PFSK-1 (cell line): ENCODE results near the gene INPP5A.

Experiments used
- FOXP2 ChIP-seq: optimal IDR thresholded peaks from 2 replicates; pipeline ENCODE3; 2011; ENCODE audit warnings: borderline replicate concordance, control low read depth, inconsistent platforms; ENCODE audit not compliant: insufficient read depth; ENCODE audit errors: extremely low read length, extremely low read depth
- POLR2AphosphoS5 ChIP-seq: IDR thresholded peaks from 2 replicates; pipeline ENCODE4 v1.6.1; 2012; ENCODE audit warnings: low read depth, mild to moderate bottlenecking, control low read depth, low read length, moderate library complexity
- SIN3A ChIP-seq: IDR thresholded peaks from 2 replicates; pipeline ENCODE4 v1.6.1; 2012; ENCODE audit warnings: mild to moderate bottlenecking, low read length, moderate library complexity, borderline replicate concordance; ENCODE audit not compliant: insufficient read depth
- TAF1 ChIP-seq: IDR thresholded peaks from 2 replicates; pipeline ENCODE4 v1.6.1; 2012; ENCODE audit warnings: low read length, control low read depth, borderline replicate concordance; ENCODE audit not compliant: insufficient read depth
- TF ChIP-seq, protein P1 (sequence below), 2 experiments: IDR thresholded peaks; 2 replicates each; pipeline versions ENCODE4 v1.6.1 to v1.8.0; 2011 to 2012; ENCODE audit warnings: low read depth in 2 of 2, low read length in 2 of 2, control low read depth in 1 of 2, inconsistent platforms in 1 of 2, mild to moderate bottlenecking in 1 of 2, moderate library complexity in 1 of 2; ENCODE audit not compliant: insufficient read depth in 1 of 2

Gene INPP5A

DNA sequence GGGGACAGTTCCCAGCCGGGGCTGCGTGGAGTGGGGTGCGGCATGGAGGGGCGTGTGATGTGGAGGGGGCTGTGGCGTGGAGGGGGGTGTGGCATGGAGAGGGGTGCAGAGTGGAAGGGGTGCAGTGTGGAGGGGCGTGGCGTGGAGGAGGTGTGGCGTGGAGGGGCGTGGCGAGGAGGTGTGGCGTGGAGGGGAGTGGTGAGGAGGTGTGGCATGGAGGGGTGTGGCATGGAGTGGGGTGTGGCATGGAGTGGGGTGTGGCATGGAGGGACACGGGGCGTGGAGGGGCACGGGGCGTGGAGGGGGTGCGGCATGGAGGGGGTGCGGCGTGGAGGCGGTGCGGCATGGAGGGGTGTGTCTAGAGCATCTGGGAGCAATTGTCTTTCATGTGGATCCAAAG, 214.8 kb downstream of the INPP5A start:
- TF ChIP-seq SIN3A = no peak

DNA sequence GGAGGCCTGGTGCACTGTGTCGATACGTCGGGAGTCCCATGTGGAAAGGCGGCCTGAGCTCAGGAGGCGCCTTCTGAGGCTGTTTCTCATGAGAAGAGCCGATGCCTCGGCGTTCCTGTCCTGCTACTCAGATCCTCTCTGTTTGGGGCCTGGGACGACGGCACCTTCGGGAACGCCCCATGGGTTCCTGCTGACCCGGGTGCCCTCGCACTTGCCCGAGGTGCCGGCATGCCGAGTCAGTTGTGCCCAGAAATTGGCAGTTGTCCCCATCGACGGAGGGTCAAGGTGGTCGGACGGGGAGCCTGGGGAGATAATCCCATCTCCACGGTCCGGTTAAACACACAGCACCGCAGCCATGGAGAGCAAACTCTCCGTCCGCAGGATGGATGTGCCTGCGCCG, 215.4 kb downstream of the INPP5A start:
- no peak for TF ChIP-seq FOXP2
- TF ChIP-seq POLR2AphosphoS5 = no peak
- no peak for TF ChIP-seq TAF1
- TF ChIP-seq, protein P1, sequence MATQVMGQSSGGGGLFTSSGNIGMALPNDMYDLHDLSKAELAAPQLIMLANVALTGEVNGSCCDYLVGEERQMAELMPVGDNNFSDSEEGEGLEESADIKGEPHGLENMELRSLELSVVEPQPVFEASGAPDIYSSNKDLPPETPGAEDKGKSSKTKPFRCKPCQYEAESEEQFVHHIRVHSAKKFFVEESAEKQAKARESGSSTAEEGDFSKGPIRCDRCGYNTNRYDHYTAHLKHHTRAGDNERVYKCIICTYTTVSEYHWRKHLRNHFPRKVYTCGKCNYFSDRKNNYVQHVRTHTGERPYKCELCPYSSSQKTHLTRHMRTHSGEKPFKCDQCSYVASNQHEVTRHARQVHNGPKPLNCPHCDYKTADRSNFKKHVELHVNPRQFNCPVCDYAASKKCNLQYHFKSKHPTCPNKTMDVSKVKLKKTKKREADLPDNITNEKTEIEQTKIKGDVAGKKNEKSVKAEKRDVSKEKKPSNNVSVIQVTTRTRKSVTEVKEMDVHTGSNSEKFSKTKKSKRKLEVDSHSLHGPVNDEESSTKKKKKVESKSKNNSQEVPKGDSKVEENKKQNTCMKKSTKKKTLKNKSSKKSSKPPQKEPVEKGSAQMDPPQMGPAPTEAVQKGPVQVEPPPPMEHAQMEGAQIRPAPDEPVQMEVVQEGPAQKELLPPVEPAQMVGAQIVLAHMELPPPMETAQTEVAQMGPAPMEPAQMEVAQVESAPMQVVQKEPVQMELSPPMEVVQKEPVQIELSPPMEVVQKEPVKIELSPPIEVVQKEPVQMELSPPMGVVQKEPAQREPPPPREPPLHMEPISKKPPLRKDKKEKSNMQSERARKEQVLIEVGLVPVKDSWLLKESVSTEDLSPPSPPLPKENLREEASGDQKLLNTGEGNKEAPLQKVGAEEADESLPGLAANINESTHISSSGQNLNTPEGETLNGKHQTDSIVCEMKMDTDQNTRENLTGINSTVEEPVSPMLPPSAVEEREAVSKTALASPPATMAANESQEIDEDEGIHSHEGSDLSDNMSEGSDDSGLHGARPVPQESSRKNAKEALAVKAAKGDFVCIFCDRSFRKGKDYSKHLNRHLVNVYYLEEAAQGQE (IDR thresholded peaks at IDR 0.05; ENCODE audit: insufficient read depth in 1 of 2, low read depth in 2 of 2, low read length in 2 of 2) = no peak
- TF ChIP-seq SIN3A = no peak

DNA sequence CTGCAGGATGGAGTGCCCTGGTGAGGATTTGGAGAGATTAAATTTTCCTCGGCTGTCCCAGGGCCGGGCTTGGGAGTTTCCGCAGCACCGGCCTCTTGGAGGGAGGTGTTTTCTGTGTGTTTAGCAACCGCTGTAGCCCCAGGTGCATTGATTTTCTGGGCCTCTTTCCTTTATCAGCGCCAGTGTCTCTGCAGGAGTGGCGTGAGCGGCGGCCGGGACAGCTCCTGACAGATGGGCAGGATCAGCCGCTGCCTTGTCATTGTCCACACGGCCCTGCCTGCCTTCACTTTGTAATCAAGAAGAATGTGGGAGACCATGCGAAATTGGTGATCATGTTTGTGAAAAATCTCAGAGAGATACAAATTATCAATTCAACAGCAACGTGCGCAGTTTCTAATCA, 216.0 kb downstream of the INPP5A start:
- no peak for TF ChIP-seq POLR2AphosphoS5
- no peak for TF ChIP-seq FOXP2
- TF ChIP-seq, protein P1 (IDR thresholded peaks at IDR 0.05; ENCODE audit: insufficient read depth in 1 of 2, low read depth in 2 of 2, low read length in 2 of 2) = no peak
- TF ChIP-seq TAF1 = no peak
- TF ChIP-seq SIN3A = no peak

DNA sequence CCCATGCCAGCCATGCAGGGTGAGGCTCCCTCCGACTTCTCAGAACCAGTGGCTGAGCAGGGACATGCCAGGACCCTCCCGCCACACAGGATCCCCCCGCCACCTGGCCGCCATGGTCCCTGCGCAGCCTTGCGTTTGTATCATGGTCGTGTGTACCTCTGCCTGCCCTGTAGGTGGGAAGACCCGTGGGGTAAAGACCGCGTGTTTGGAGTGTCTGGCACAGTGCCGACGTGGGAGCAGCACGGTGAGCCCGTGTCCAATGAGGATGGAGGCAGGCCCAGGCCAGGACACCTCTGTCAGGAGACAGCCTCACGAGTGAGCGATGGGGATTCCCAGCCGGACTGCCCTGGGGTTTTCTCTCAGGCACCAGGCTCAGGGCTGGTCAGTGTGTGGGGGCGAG, 216.5 kb downstream of the INPP5A start:
- TF ChIP-seq, protein P1 (IDR thresholded peaks at IDR 0.05; ENCODE audit: insufficient read depth in 1 of 2, low read depth in 2 of 2, low read length in 2 of 2) = no peak
- TF ChIP-seq FOXP2 = no peak

DNA sequence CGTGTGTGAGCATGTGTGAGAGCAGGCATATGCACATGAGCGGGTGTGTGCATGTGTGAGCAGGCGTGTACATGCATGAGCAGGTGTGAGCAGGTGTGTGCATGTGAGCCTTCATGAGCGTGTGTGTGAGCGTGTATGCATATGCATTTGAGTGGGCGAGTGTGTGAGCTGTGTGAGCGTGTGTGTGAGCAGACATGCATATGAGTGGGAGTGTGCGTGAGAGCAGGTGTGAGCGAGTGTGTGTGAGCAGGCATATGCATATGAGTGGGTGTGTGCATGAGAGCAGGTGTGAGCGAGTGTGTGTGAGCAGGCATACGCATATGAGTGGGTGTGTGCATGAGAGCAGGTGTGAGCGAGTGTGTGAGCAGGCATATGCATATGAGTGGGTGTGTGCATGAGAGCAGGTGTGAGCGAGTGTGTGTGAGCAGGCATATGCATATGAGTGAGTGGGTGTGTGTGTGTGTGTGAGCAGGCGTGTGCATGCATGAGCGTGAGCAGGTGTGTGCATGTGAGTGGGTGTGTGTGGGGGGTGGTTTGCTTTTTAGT, 217.7 kb downstream of the INPP5A start:
- TF ChIP-seq, protein P1 (IDR thresholded peaks at IDR 0.05; ENCODE audit: insufficient read depth in 1 of 2, low read depth in 2 of 2, low read length in 2 of 2) = no peak
- TF ChIP-seq TAF1 (no peak), POLR2AphosphoS5 (no peak), FOXP2 (no peak), SIN3A (no peak)

DNA sequence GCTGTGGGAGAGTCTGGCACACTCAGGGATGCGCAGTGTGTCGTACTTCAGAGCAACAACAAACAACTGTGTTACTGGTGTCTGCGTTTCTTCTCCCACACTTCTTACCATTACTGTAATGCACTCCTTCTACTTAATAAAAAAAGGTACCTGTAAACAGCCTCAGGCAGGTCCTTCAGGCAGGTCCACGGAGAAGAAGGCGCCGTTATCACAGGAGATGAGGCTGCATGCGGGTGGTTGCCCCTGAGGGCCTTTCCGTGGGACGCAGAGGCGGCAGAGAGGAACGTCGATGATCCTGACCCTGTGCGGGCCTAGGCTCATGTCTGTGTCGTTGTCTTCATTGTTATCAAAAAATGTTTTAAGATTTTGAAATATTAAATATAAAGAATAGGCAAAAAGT, 219.0 kb downstream of the INPP5A start:
- no peak for TF ChIP-seq SIN3A
- no peak for TF ChIP-seq FOXP2
- TF ChIP-seq, protein P1 (IDR thresholded peaks at IDR 0.05; ENCODE audit: insufficient read depth in 1 of 2, low read depth in 2 of 2, low read length in 2 of 2) = no peak
- no peak for TF ChIP-seq TAF1
- TF ChIP-seq POLR2AphosphoS5 = no peak
